HCT116 (cell line): ENCODE measurements around the gene SERGEF. TPM values are rescaled to one million over a fixed set of nuclear protein-coding genes. Genes with fewer than 3 reads are reported as not detected.

ENCODE experiments used
- ATAC-seq: fragments of 200-7000 bp; cut with Tn5 transposase; 2 replicates; pipeline ENCODE4 v1.9.1; 2020; ENCODE audit warnings: mild to moderate bottlenecking, moderate library complexity
- BruUV-seq: library from RNA; stranded (reverse); fragments of 400-500 nt; replicated peaks from 2 replicates; lab custom pipeline; 2021; lab: Mats Ljungman, UMichigan
- CTCF ChIA-PET: fragments of 300-600 bp; sonication (Branson Sonifier 250); formaldehyde crosslinking; loops from one replicate; lab custom pipeline; 2021; ENCODE audit warnings: antibody characterized with exemption; lab: Charles Lee
- POLR2A ChIA-PET: fragments of 300-600, 350-600 bp; sonication (Branson Sonifier 250); formaldehyde crosslinking; loops from one replicate; lab custom pipeline; 2021; ENCODE audit warnings: antibody characterized with exemption; lab: Charles Lee
- RAD21 ChIA-PET, 2 experiments: fragments of 300-600 bp; sonication (Branson Sonifier 250); formaldehyde crosslinking; loops; one replicate each; lab custom pipeline; 2023; ENCODE audit warnings: low total read pairs in 2 of 2; ENCODE audit not compliant: uncharacterized antibody in 2 of 2, unreplicated experiment in 2 of 2, low non-redundant PET in 1 of 2; lab: Charles Lee
- DNase-seq: peaks from one replicate; pipeline ENCODE4 v3.0.0-alpha.2; 2010; ENCODE audit warnings: low read depth, low spot score
- H2AFZ ChIP-seq: fragments of 200-600 bp; shearing (Covaris generic), sonication (generic); 2 replicates; pipeline ENCODE4 v1.6.1; 2017; ENCODE audit warnings: low read depth, mixed run types, mixed read lengths, antibody characterized with exemption, low read length; ENCODE audit not compliant: poor library complexity, severe bottlenecking
- H3K27ac ChIP-seq: 2 replicates; pipeline ENCODE4 v1.5.1; 2012; ENCODE audit warnings: low read depth, low read length
- H3K27me3 ChIP-seq: fragments of 200-600 bp; sonication (generic); 2 replicates; pipeline ENCODE4 v1.6.1; 2016; ENCODE audit warnings: mixed run types, low read length, mixed read lengths; ENCODE audit not compliant: insufficient read depth
- H3K36me3 ChIP-seq, 2 experiments: fragments of 200-500 bp in 1 of 2; fragments of 200-600 bp in 1 of 2; sonication (Bioruptor generic) in 1 of 2; sonication (generic) in 1 of 2; 2 replicates each; pipeline versions ENCODE4 v1.5.1 to v1.6.1; 2014 to 2016; ENCODE audit warnings: low read length in 2 of 2, inconsistent platforms in 1 of 2, mixed read lengths in 1 of 2, mixed run types in 1 of 2; ENCODE audit not compliant: insufficient read depth in 2 of 2, control insufficient read depth in 1 of 2
- H3K4me1 ChIP-seq, 2 experiments: fragments of 200-600 bp in 1 of 2; sonication (generic) in 1 of 2; 2 replicates each; pipeline versions ENCODE4 v1.5.1 to v1.6.1; 2012 to 2017; ENCODE audit warnings: low read length in 2 of 2, inconsistent platforms in 1 of 2, mild to moderate bottlenecking in 1 of 2, mixed read lengths in 1 of 2, mixed run types in 1 of 2, moderate library complexity in 1 of 2; ENCODE audit not compliant: insufficient read depth in 2 of 2, control insufficient read depth in 1 of 2
- H3K4me2 ChIP-seq: fragments of 200-600 bp; sonication (generic); 2 replicates; pipeline ENCODE4 v1.6.1; 2017; ENCODE audit warnings: mixed run types, low read length, mixed read lengths
- H3K4me3 ChIP-seq, 2 experiments: fragments of 200-600 bp in 1 of 2; sonication (generic) in 1 of 2; replicated peaks in 1 of 2; 2 replicates each; pipeline ENCODE4 v1.5.1; 2011 to 2016; ENCODE audit warnings: low read length in 2 of 2, control low read depth in 1 of 2, low read depth in 1 of 2, mild to moderate bottlenecking in 1 of 2, mixed read lengths in 1 of 2, mixed run types in 1 of 2
- H3K79me2 ChIP-seq: fragments of 200-600 bp; sonication (generic); 2 replicates; pipeline ENCODE4 v1.6.1; 2017; ENCODE audit warnings: mild to moderate bottlenecking, mixed run types, low read length, moderate library complexity, mixed read lengths; ENCODE audit not compliant: insufficient read depth
- H3K9ac ChIP-seq: fragments of 200-600 bp; sonication (generic); 2 replicates; pipeline ENCODE4 v1.6.1; 2016; ENCODE audit warnings: low read length, mixed read lengths
- H3K9me2 ChIP-seq: fragments of 200-600 bp; sonication (generic), shearing (Covaris generic); 2 replicates; pipeline ENCODE4 v1.6.1; 2017; ENCODE audit warnings: mixed run types, mild to moderate bottlenecking, moderate library complexity; ENCODE audit not compliant: insufficient read depth
- H3K9me3 ChIP-seq, 2 experiments: fragments of 200-500 bp in 1 of 2; fragments of 200-600 bp in 1 of 2; sonication (Bioruptor generic) in 1 of 2; sonication (generic) in 1 of 2; 2 replicates each; pipeline ENCODE4 v1.6.1; 2014 to 2017; ENCODE audit warnings: low read length in 2 of 2, mixed read lengths in 2 of 2, inconsistent platforms in 1 of 2, low read depth in 1 of 2, mild to moderate bottlenecking in 1 of 2, mixed run types in 1 of 2, moderate library complexity in 1 of 2; ENCODE audit not compliant: control insufficient read depth in 1 of 2, insufficient read depth in 1 of 2
- H4K20me1 ChIP-seq: fragments of 200-600 bp; sonication (generic), shearing (Covaris generic); 2 replicates; pipeline ENCODE4 v1.6.1; 2017; ENCODE audit warnings: mixed run types, mild to moderate bottlenecking, moderate library complexity; ENCODE audit not compliant: insufficient read depth
- ATF3 ChIP-seq: IDR thresholded peaks from 2 replicates; pipeline ENCODE4 v1.6.1; 2012
- EGR1 ChIP-seq: IDR thresholded peaks from 2 replicates; pipeline ENCODE4 v1.6.1; 2012; ENCODE audit warnings: low read depth
- EZH2 ChIP-seq: fragments of 200-600 bp; sonication (generic); IDR thresholded peaks from 2 replicates; pipeline ENCODE4 v1.6.1; 2017; ENCODE audit warnings: antibody characterized with exemption, mixed run types
- EZH2phosphoT487 ChIP-seq: fragments of 200-600 bp; IDR thresholded peaks from 2 replicates; pipeline ENCODE4 v1.6.1; 2018; ENCODE audit warnings: antibody characterized with exemption, borderline replicate concordance
- FOSL1 ChIP-seq: IDR thresholded peaks from 2 replicates; pipeline ENCODE4 v1.6.1; 2012; ENCODE audit warnings: low read depth
- POLR2AphosphoS5 ChIP-seq: IDR thresholded peaks from 2 replicates; pipeline ENCODE4 v1.6.1; 2011; ENCODE audit warnings: mild to moderate bottlenecking, low read depth, low read length, moderate library complexity
- SRF ChIP-seq: IDR thresholded peaks from 2 replicates; pipeline ENCODE4 v1.6.1; 2012; ENCODE audit warnings: low read depth
- TCF7L2 ChIP-seq: IDR thresholded peaks from 2 replicates; pipeline ENCODE4 v1.7.0; 2011; ENCODE audit warnings: borderline replicate concordance, inconsistent platforms; ENCODE audit not compliant: insufficient read depth, insufficient read length; ENCODE audit errors: extremely low read depth
- ZBTB33 ChIP-seq: IDR thresholded peaks from 2 replicates; pipeline ENCODE4 v1.6.1; 2011; ENCODE audit warnings: mild to moderate bottlenecking, low read length, moderate library complexity; ENCODE audit not compliant: insufficient replicate concordance; ENCODE audit errors: extremely low read depth
- ZNF274 ChIP-seq: fragments of 200-500 bp; sonication (Bioruptor generic); IDR thresholded peaks from 2 replicates; pipeline ENCODE4 v1.6.1; 2014; ENCODE audit warnings: mild to moderate bottlenecking, low read depth, low read length, inconsistent platforms
- intact Hi-C: fragments of 100-400 bp; cut with micrococcal nuclease; formaldehyde crosslinking; loops from 2 replicates; pipeline ENCODE4 v1.10.0; 2022
- total RNA-seq: library from RNA; stranded (reverse); gene quantifications from one replicate; pipeline ENCODE4 v1.2.1, GENCODE V29; 2021; ENCODE audit not compliant: unreplicated experiment

SERGEF gene
- total RNA-seq, 1 experiment from 2014 or later: 32.8 TPM

- BruUV-seq: no TSS peak
- RAD21 ChIA-PET: no interaction called here
- POLR2A ChIA-PET: no interaction called here
- Histone ChIP-seq H3K4me1 (no peaks in the 10 kb centered on the region), H3K4me2 (no peak overlapping the region), H3K36me3 (no peaks in the 10 kb centered on the region), H2AFZ (no peak overlapping the region), H3K79me2 (no peaks in the 10 kb centered on the region), H4K20me1 (no peaks in the 10 kb centered on the region), H3K27me3 (no peaks in the 10 kb centered on the region), H3K27ac (no peak overlapping the region), H3K9me3 (no peaks in the 10 kb centered on the region), H3K9me2 (no peaks in the 10 kb centered on the region), H3K9ac (no peak overlapping the region), H3K4me3 (no peak overlapping the region)
- TF ChIP-seq ATF3 (no peak), TCF7L2 (no peak), EZH2 (no peak), ZBTB33 (no peak), ZNF274 (no peak), SRF (no peak), POLR2AphosphoS5 (no peak), FOSL1 (no peak), EGR1 (no peak), EZH2phosphoT487 (no peak)
- CTCF ChIA-PET: no interaction called here
- intact Hi-C loops: no loop called here
- ATAC-seq (no peak), DNase-seq (no peak)
Measured at GRCh38 chr11:17883057-17883456, 129.8 kb downstream of the SERGEF start.
